ENCODE data around the gene ABCG4.

DNA sequence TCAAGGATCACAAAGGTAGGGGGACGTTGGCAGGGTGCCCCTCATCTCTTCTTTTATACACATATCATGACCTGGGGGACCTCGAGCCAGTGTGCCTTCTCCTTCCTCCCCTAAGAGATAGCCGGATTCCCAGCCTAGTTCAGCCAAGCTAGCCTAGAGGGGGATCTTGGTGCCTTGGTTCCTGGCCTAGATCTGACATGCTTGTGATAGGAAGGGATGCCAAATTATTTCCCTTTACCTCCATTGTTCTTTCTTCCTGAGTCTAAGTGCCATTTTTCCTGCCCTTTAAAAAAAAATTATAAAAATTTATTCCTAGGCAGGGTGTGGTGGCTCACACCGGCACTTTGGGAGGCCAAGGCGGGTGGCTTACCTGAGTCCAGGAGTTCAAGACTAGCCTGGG is 34.5 kb upstream of the ABCG4 start:
- TF ChIP-seq, protein P1, sequence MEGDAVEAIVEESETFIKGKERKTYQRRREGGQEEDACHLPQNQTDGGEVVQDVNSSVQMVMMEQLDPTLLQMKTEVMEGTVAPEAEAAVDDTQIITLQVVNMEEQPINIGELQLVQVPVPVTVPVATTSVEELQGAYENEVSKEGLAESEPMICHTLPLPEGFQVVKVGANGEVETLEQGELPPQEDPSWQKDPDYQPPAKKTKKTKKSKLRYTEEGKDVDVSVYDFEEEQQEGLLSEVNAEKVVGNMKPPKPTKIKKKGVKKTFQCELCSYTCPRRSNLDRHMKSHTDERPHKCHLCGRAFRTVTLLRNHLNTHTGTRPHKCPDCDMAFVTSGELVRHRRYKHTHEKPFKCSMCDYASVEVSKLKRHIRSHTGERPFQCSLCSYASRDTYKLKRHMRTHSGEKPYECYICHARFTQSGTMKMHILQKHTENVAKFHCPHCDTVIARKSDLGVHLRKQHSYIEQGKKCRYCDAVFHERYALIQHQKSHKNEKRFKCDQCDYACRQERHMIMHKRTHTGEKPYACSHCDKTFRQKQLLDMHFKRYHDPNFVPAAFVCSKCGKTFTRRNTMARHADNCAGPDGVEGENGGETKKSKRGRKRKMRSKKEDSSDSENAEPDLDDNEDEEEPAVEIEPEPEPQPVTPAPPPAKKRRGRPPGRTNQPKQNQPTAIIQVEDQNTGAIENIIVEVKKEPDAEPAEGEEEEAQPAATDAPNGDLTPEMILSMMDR (IDR thresholded peaks at IDR 0.05), result no peak
- no peak for TF ChIP-seq POLR2A (IDR thresholded peaks at IDR 0.05)
